H9 (cell line): ENCODE data around the gene OR5AN1. TPM values are rescaled to one million over a fixed set of nuclear protein-coding genes. Genes with fewer than 3 reads are reported as not detected.
"Not testable (repeated sequence)": the region's sequence is repeated elsewhere in the genome, so short reads cannot be mapped to it uniquely, and the experiment has no call there.

Experiments used
- DNase-seq: peaks from one replicate; pipeline ENCODE4 v3.0.0-alpha.2; 2017
- H2AFZ ChIP-seq: one replicate; pipeline ENCODE4 v1.6.1; 2013; ENCODE audit warnings: mild to moderate bottlenecking, low read length, control low read depth, moderate library complexity
- H2AK5ac ChIP-seq: 2 replicates; pipeline ENCODE4 v1.6.1; 2013; ENCODE audit warnings: low read length, control low read depth, mixed read lengths; ENCODE audit not compliant: insufficient read length
- H2BK120ac ChIP-seq: one replicate; pipeline ENCODE4 v1.6.1; 2013; ENCODE audit warnings: low read depth, mild to moderate bottlenecking, low read length, control low read depth, inconsistent platforms; ENCODE audit not compliant: poor library complexity, severe bottlenecking
- H2BK12ac ChIP-seq: 2 replicates; pipeline ENCODE4 v1.6.1; 2013; ENCODE audit warnings: low read length, control low read depth, mixed read lengths, low read depth; ENCODE audit not compliant: insufficient read length
- H2BK15ac ChIP-seq: 2 replicates; pipeline ENCODE4 v1.6.1; 2013; ENCODE audit warnings: low read depth, low read length, control low read depth
- H2BK20ac ChIP-seq: one replicate; pipeline ENCODE4 v1.6.1; 2013; ENCODE audit warnings: low read depth, mild to moderate bottlenecking, low read length, control low read depth, inconsistent platforms; ENCODE audit not compliant: poor library complexity, severe bottlenecking
- H2BK5ac ChIP-seq: 2 replicates; pipeline ENCODE4 v1.6.1; 2013; ENCODE audit warnings: low read length, control low read depth, mixed read lengths; ENCODE audit not compliant: insufficient read length
- H3K14ac ChIP-seq: 2 replicates; pipeline ENCODE4 v1.6.1; 2013; ENCODE audit warnings: low read length, control low read depth; ENCODE audit not compliant: insufficient read depth
- H3K18ac ChIP-seq: 2 replicates; pipeline ENCODE4 v1.6.1; 2013; ENCODE audit warnings: low read depth, mild to moderate bottlenecking, mixed read lengths, low read length, control low read depth; ENCODE audit not compliant: insufficient read length
- H3K23ac ChIP-seq: 2 replicates; pipeline ENCODE4 v1.6.1; 2013; ENCODE audit warnings: low read length, control low read depth, mixed read lengths, low read depth; ENCODE audit not compliant: insufficient read length
- H3K23me2 ChIP-seq: 2 replicates; pipeline ENCODE4 v1.6.1; 2013; ENCODE audit warnings: low read depth, mild to moderate bottlenecking, mixed read lengths, low read length, control low read depth; ENCODE audit not compliant: insufficient read length, poor library complexity, severe bottlenecking
- H3K27ac ChIP-seq: 2 replicates; pipeline ENCODE4 v1.5.1; 2013; ENCODE audit warnings: low read length, control low read depth, mixed read lengths, low read depth; ENCODE audit not compliant: insufficient read length
- H3K27me3 ChIP-seq: 2 replicates; pipeline ENCODE4 v1.6.1; 2013; ENCODE audit warnings: low read length, control low read depth, inconsistent platforms; ENCODE audit not compliant: insufficient read depth
- H3K4ac ChIP-seq: 2 replicates; pipeline ENCODE4 v1.6.1; 2013; ENCODE audit warnings: low read depth, mild to moderate bottlenecking, control low read depth, inconsistent platforms, low read length, moderate library complexity
- H3K4me1 ChIP-seq: 2 replicates; pipeline ENCODE4 v1.6.1; 2013; ENCODE audit warnings: low read length, control low read depth, inconsistent platforms; ENCODE audit not compliant: insufficient read depth
- H3K4me2 ChIP-seq: 2 replicates; pipeline ENCODE4 v1.6.1; 2013; ENCODE audit warnings: low read length, control low read depth, mixed read lengths; ENCODE audit not compliant: insufficient read length, insufficient read depth
- H3K56ac ChIP-seq: 2 replicates; pipeline ENCODE4 v1.6.1; 2013; ENCODE audit warnings: low read depth, mild to moderate bottlenecking, mixed read lengths, low read length, control low read depth; ENCODE audit not compliant: insufficient read length
- H3K79me1 ChIP-seq: 2 replicates; pipeline ENCODE4 v1.6.1; 2013; ENCODE audit warnings: low read depth, mild to moderate bottlenecking, moderate library complexity, low read length, control low read depth, inconsistent platforms; ENCODE audit not compliant: insufficient read depth, poor library complexity, severe bottlenecking
- H3K79me2 ChIP-seq: 2 replicates; pipeline ENCODE4 v1.6.1; 2013; ENCODE audit warnings: low read length, control low read depth, inconsistent platforms; ENCODE audit not compliant: insufficient read depth
- H3K9ac ChIP-seq: 2 replicates; pipeline ENCODE4 v1.6.1; 2013; ENCODE audit warnings: low read length, control low read depth, mixed read lengths; ENCODE audit not compliant: insufficient read length; ENCODE audit errors: extremely low read depth
- H3K9me3 ChIP-seq: one replicate; pipeline ENCODE4 v1.6.1; 2013; ENCODE audit warnings: low read depth, low read length, inconsistent platforms; ENCODE audit not compliant: control insufficient read depth
- H3T11ph ChIP-seq: one replicate; pipeline ENCODE4 v1.6.1; 2013; ENCODE audit warnings: mild to moderate bottlenecking, low read length, control low read depth, inconsistent platforms
- H4K20me1 ChIP-seq: one replicate; pipeline ENCODE4 v1.6.1; 2013; ENCODE audit not compliant: control insufficient read depth, insufficient read length, insufficient read depth
- H4K5ac ChIP-seq: 2 replicates; pipeline ENCODE4 v1.6.1; 2013; ENCODE audit warnings: low read depth, mild to moderate bottlenecking, mixed read lengths, low read length, control low read depth; ENCODE audit not compliant: insufficient read length
- H4K8ac ChIP-seq: replicated peaks from 2 replicates; pipeline ENCODE4 v1.6.1; 2013; ENCODE audit warnings: low read length, control low read depth, mixed read lengths, low read depth; ENCODE audit not compliant: insufficient read length
- H4K91ac ChIP-seq: 2 replicates; pipeline ENCODE4 v1.6.1; 2013; ENCODE audit warnings: low read depth, mild to moderate bottlenecking, moderate library complexity, mixed read lengths, low read length, control low read depth; ENCODE audit not compliant: insufficient read length
- H3K27ac Mint-ChIP-seq, 3 experiments: 2 replicates in 2 of 3; 3 replicates in 1 of 3; pipeline ENCODE4 v1.8.0; 2020 to 2021; ENCODE audit warnings: mixed read lengths in 3 of 3, mild to moderate bottlenecking in 1 of 3, moderate library complexity in 1 of 3
- H3K27me3 Mint-ChIP-seq: 2 replicates; pipeline ENCODE4 v1.8.0; 2021; ENCODE audit warnings: low read depth, mild to moderate bottlenecking, moderate library complexity, mixed read lengths
- H3K36me3 Mint-ChIP-seq, 3 experiments: 2 replicates in 2 of 3; 3 replicates in 1 of 3; pipeline ENCODE4 v1.8.0; 2020 to 2021; ENCODE audit warnings: low read depth in 3 of 3, mixed read lengths in 3 of 3; ENCODE audit not compliant: insufficient read depth in 1 of 3
- H3K4me1 Mint-ChIP-seq, 2 experiments: 2 replicates each; pipeline ENCODE4 v1.8.0; 2020; ENCODE audit warnings: mixed read lengths in 2 of 2
- H3K4me3 Mint-ChIP-seq, 2 experiments: 2 replicates in 1 of 2; 3 replicates in 1 of 2; pipeline ENCODE4 v1.8.0; 2020 to 2021; ENCODE audit warnings: mild to moderate bottlenecking in 2 of 2, mixed read lengths in 2 of 2, moderate library complexity in 1 of 2
- H3K9me3 Mint-ChIP-seq, 2 experiments: 2 replicates in 1 of 2; 3 replicates in 1 of 2; pipeline ENCODE4 v1.8.0; 2020; ENCODE audit warnings: mild to moderate bottlenecking in 2 of 2, mixed read lengths in 2 of 2, moderate library complexity in 1 of 2
- CTCF ChIP-seq: fragments of 200-600 bp; sonication (generic); conservative IDR thresholded peaks from 3 replicates; pipeline ENCODE4 v1.8.0; 2021; ENCODE audit warnings: antibody characterized with exemption, mild to moderate bottlenecking
- WGBS: extraction: QIAGEN DNeasy Blood & Tissue Kit; methylation state at CpG from one replicate; pipeline ENCODE4 v1.1.7; 2013; ENCODE audit warnings: missing lambda C conversion rate, low lambda C conversion rate, mixed read lengths; ENCODE audit not compliant: insufficient read length; ENCODE audit errors: extremely low coverage; 5-methylcytosine and 5-hydroxymethylcytosine counted together
- total RNA-seq: library from RNA; stranded (reverse); gene quantifications from 2 replicates; pipeline ENCODE4 v1.2.1, GENCODE V29; 2021

Gene OR5AN1
- total RNA-seq, 1 experiment from 2014 or later: not detected

GRCh38 chr11:59336931-59337330, 21.8 kb upstream of the OR5AN1 start:
- Histone ChIP-seq H3K27me3 (no peaks in the 10 kb centered on the region), H3K27ac (no peak overlapping the region), H3K56ac (no peak overlapping the region), H3K4me2 (no peak overlapping the region), H2BK120ac (no peak overlapping the region), H3K23me2 (no peaks in the 10 kb centered on the region), H3K18ac (no peak overlapping the region), H4K8ac (no peak overlapping the region), H3K79me2 (no peaks in the 10 kb centered on the region), H3K4me1 (no peaks in the 10 kb centered on the region), H3K79me1 (no peaks in the 10 kb centered on the region), H3K9me3 (no peaks in the 10 kb centered on the region), H3K14ac (no peak overlapping the region), H2BK5ac (no peak overlapping the region), H2AK5ac (no peak overlapping the region), H3K4ac (no peak overlapping the region), H4K20me1 (no peaks in the 10 kb centered on the region), H2BK20ac (no peak overlapping the region), H2BK15ac (no peak overlapping the region), H3K23ac (no peak overlapping the region), H3T11ph (no peak overlapping the region), H2AFZ (no peak overlapping the region), H2BK12ac (no peak overlapping the region), H3K9ac (no peak overlapping the region), H4K5ac (no peak overlapping the region), H4K91ac (no peak overlapping the region)
- DNase-seq: no peak
- H3K4me1 Mint-ChIP-seq: no peaks in the 10 kb centered on the region
- no peaks in the 10 kb centered on the region for H3K27me3 Mint-ChIP-seq
- no peak overlapping the region for H3K27ac Mint-ChIP-seq
- peaks cover 0 to 15% (median 0%) of the 10 kb centered on the region in 3 experiments; a peak in 4 of 7 replicates for H3K36me3 Mint-ChIP-seq
- H3K9me3 Mint-ChIP-seq: peaks cover 26 to 78% of the 10 kb centered on the region in 2 experiments
- no peak for TF ChIP-seq CTCF
- H3K4me3 Mint-ChIP-seq: no peak overlapping the region

- not testable (repeated sequence) for H3K79me2 ChIP-seq, H3K79me1 ChIP-seq, H3K27ac Mint-ChIP-seq, H3K23ac ChIP-seq, H2AFZ ChIP-seq, H3K27me3 ChIP-seq, H3K23me2 ChIP-seq, H3K56ac ChIP-seq, H3K27me3 Mint-ChIP-seq, H3K4me3 Mint-ChIP-seq, H4K20me1 ChIP-seq, H2BK15ac ChIP-seq, H4K91ac ChIP-seq, H2BK12ac ChIP-seq, H2AK5ac ChIP-seq, H3K27ac ChIP-seq, H2BK120ac ChIP-seq, H2BK5ac ChIP-seq, H4K8ac ChIP-seq, DNase-seq, H3K4ac ChIP-seq, H3K4me1 ChIP-seq, H2BK20ac ChIP-seq, H3K4me1 Mint-ChIP-seq, H3K14ac ChIP-seq, H3K9ac ChIP-seq, H4K5ac ChIP-seq, H3T11ph ChIP-seq, H3K18ac ChIP-seq, H3K4me2 ChIP-seq
- peaks cover 6 to 33% (median 16%) of the 10 kb centered on the region in 3 experiments; a peak in 6 of 7 replicates for H3K36me3 Mint-ChIP-seq
- WGBS: no CpG with 5 or more reads among the region's 5 CpGs
- peaks cover 74 to 95% of the 10 kb centered on the region in 2 experiments for H3K9me3 Mint-ChIP-seq
- peaks cover 12% of the 10 kb centered on the region for H3K9me3 ChIP-seq
Observed at GRCh38 chr11:59349657-59350056, 9.0 kb upstream of the OR5AN1 start.
